ENCODE results near the gene AMELY.

- TF ChIP-seq CTCF (IDR thresholded peaks at IDR 0.05) (no peak), POLR2A (IDR thresholded peaks at IDR 0.05) (no peak)
Measured at GRCh38 chrY:6894496-6894895, 17.1 kb downstream of the AMELY start.
